ENCODE data around the gene FTO.

FTO gene

DNA sequence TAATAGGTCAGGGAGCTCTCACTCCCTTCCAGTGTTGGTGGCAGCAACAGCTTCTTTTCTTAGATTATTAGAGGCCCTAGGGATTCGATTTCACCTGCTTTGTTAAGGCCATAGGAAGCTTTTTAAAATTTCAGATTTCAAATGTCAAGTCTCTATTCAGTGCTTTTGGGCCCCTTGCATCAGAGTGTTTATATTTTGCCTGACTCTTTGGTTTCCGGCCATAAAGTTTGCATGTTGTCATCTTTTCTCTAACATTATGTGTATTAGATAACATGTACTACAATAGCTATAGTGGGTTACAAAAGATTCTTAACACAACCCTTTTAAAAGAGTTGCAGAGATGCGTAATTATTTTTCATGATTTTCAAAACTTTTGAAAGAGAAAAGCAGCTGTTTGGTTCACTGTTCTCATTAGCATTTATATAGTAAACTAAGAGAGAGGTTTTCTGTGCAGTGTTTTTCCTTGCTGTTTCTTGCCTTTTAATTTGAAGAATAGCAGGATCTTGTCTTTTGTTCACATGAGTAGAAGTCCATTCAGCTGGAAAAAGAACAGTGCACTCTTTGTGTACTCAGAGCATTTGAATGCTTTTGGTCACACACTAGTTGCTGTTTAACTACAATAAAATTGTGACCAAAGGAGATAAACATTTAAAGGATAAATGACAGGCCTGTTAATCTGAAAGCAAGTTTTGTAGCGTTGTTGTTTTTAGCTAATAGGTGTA is 52.5 kb downstream of the FTO start:
- DNase-seq: no peak

DNA sequence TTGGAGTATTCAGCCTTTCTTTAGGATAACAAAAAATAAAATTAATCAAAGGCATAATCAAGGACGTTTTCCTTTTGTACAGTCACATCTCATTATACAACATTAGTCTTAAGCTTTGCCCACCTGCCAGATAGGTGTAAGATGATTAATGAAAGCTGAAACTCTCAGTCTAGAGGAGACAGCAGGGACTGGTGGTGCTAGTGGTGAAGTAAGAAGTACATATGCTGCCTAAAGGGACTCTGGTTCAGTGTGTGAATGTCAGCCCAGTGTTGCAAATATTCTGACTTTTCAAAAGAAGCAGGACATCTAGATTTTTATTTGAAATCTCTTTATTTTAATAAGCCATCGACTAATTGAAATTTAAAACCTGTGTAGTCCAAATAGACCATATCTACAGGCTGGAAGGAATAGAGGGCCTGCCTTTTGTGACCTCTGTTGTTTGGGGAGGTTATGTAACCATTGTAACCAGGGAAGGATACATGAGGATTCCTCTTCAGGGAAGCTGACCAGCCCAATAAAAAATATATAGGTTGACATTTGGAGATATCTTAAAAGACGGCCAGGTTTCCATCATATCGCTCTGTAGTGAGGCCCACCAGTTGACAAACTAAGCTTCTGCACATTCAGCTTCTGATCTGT is 54.1 kb downstream of the FTO start:
- no peak for DNase-seq

DNA sequence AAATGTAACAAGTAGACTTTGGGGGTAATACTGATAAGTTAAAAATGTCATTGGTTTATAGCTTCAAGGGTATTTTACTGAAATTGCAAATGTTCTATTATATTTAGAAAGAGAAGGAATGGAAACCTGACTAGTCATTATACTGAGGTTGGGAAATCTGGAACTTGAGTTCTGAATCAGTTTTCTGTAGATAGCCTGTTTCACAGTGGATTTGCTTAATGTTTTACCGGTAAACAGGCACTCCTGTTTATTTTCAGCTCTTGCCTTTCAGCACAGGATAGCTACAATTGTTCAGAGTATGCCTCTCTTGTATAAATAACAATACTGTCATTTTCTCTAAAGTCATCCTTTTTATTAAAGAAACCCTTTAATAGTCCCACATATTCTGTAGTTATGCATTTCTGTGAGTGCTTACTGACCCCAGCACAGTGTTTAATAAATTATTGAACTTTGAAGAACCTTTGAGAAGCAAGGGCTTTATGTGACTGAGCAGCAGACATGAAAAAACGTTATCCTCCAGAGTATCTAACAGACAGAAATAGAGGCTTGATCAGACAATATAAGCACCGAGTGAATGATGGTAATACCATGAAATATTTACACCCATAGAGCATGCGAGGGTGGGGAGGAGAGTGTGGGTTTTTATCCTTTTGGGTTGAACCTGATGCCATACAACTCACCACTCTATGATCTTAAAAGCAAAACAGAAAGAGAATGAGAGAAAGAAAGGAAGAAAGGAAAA is 58.2 kb downstream of the FTO start:
- DNase-seq: no peak

DNA sequence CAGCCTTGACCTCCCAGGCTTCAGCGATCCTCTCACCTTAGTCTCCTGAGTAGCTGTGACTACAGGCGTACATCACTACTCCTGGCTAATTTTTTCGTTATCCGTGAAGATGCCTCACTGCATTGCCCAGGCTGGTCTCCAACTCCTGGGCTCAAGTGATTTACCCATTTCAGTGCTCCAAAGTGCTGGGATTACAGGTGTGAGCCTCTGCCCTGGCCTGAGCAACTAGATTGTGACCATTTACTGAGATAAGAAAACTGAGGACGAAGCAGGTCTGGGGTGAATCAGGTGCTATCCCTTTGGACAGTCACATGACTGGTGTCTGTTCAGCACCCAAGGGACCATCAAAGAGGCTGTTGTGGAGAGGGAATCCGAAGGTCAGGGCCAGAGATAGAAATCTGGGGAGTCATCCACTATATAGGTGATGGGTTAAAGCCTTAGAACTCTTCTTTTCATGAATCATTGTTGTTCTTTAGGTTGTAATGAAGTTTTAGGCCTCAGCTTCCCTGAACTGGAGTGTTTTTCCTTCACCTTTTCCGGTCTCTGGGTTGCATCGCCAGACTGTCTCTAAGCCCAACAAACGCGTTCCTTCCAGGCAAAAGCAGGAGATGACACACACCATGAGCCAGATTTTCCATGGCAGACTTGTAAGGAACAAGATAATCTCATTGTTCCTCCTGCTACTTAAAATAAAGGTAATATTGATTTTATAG is 62.5 kb downstream of the FTO start:
- DNase-seq: no peak

DNA sequence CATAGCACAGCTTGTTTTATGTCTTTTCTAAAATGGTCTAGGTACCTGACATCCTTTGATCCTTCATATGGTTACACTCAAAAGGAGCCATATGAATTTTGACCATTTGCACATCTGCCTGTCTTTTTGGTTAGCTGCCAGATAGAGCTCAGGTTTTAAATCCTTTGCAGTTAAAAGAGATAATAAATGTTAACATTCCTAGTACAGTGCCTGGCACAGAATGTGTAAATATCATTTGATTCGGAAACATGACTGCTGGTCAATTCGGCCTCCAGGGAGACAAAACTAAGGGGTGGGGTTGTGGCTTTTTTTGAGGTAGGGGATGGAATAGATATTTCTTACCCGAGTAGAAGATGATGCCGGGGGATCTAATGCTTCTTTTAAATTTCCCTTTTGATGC is 64.2 kb downstream of the FTO start:
- DNase-seq: no peak

DNA sequence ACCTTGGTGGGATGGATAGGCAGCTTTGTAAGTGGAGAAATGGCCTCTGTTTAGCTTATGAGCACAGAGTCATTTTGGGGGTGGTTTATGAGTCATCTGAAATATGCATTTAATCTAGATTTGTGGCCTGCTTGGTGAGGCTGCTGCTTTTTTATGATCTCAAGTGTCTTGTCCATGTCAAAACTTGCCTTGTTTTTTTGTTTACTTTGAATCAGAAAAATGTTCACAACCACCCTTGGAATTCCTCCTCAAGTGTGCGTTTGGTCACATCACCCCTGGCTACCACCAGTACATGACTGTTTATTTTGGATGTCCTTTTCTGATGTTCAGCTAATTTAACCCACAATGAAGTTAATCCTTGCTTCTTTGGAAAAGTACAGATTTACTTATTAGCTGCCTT is 64.6 kb downstream of the FTO start:
- DNase-seq: no peak

DNA sequence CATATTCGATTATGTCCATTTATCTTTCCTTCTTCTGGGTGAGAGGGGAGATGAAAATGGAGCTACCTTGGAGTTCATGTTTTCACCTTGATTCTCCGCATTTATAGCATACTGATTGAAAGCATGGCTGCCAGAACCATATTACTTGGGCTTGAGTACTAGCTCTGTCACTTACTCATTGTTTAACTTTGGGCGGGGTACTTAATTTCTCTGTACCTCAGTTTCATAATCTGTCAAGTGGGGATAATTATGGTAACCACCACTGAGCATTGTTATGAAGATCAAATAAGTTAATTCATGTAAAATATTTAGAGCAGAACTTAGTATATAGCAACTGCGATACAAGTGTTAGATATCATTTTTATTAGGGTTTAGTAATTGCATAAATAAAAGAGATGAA is 65.2 kb downstream of the FTO start:
- DNase-seq: no peak

DNA sequence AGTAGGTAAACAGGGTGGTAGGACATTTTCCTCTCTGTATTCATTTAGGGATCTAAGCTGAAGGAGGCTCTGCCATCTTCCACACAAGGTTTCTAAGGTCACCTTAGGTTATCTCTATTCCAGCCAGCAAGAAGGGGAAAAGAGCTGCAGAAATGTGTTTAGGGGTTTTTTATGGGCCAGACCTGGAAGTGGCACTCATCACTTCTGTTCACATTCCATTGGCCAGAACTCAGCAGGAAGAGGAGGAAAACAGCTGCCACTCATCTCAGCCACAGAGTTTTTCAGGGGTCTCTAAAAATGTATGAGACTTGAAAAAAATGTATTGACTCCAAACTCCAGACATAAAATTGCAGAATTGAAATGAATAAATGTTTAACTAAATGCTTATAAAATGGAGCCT is 65.8 kb downstream of the FTO start:
- DNase-seq: no peak

DNA sequence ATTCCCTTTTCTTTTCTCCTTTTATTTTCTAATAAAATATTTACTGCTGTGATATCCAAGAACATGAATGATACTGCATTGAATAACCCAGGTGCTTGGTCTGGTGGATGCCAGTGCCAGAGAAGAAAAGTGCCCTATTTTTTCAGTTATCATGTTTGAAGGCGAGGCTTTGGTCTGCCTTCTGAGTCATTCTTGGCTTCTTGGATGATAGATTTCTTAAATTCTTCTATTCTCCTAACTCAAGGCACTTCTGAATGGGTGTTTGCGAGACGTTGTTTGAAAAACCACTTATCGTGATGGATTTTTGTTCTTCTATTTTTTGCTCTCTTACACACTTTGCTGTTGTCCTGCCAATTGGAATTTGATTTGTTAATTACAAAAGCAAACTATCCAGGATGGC is 66.7 kb downstream of the FTO start:
- DNase-seq: no peak

DNA sequence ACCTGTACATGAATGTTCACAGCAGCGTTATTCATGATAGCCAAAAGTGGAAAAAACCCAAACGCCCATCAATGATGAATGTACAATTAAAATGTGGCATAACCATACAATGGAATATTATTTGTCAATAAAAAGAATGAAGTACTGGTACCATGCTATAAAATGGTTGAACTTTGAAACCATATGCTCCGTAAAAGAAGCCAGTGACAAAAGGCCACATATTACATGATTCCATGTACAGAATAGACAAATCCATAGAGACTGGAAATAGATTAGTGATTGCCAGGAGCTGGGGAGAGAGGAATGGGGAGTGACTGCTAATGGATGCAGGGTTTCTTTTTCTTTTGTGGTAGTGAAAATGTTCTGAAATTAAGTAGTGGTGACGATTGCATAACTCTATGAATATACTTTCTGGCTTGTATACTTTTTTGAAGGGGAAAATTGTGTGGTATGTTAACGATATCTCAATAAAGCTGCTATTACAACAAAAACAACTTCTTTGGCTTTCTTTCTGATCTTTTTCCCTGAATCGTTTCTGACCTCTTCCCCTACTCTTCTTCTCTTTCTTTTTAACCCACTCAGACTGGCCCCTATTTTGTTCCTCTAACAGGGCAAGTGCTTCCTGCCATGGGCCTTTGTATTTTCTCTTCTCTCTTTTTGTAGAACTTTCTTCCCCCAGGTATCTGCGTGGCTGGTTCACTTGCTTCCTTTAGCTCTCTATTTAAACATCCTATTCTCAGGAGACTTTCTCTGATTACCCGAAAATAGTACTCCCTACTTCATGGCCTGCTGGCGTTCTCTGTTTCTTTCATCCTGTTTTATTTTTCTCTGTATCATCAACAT is 67.9 kb downstream of the FTO start:
- no peak for DNase-seq

DNA sequence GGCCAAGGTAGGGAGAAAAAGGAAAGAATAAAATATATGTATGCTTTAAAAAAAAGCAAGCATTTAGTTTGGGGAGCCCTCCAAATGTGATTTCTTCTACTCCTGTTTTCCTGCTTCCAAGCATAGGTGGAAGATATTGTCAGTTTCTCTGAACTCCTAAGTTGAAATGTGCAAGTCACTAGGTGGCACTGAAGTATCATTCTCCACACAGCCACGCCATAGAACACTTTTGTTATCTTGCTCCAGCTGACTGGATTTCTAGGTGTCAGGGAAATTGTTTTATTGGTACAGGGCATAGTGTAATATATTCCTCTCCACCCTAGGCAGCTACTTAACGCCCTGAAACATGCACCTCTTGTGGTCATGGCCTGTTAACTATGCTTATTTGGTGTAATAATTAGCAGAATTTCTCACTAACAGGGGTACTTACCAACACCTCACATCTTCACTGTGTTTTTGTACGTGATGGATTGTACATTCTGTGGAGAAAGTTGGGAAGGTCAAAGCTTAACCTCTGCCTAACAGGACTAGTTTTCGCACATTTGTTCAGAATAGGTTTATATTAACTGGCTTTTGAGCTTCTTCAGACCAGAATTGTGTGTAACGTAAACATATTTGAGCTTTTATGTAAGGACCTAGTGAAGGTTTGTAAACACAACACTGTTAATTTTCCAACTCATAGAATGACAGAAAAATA is 69.3 kb downstream of the FTO start:
- DNase-seq: no peak

DNA sequence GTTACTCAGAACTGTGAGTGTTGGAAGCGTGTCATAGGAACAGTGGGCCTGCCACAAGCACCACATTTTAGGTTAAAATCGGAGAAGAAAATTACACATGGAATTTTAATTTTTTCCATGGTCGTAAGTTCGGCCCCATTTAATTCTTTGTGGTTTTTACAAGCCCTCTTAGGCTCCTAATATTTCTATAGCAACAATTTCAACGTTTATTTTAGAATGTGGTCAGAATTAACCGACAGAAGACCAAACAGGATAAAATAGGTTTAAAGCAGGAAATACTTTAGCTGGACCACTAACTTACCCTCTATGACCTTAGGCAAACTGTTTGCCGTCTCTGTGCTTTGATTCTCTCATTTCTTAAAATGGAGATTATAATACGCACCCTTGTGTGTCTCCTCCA is 69.9 kb downstream of the FTO start:
- DNase-seq: no peak

DNA sequence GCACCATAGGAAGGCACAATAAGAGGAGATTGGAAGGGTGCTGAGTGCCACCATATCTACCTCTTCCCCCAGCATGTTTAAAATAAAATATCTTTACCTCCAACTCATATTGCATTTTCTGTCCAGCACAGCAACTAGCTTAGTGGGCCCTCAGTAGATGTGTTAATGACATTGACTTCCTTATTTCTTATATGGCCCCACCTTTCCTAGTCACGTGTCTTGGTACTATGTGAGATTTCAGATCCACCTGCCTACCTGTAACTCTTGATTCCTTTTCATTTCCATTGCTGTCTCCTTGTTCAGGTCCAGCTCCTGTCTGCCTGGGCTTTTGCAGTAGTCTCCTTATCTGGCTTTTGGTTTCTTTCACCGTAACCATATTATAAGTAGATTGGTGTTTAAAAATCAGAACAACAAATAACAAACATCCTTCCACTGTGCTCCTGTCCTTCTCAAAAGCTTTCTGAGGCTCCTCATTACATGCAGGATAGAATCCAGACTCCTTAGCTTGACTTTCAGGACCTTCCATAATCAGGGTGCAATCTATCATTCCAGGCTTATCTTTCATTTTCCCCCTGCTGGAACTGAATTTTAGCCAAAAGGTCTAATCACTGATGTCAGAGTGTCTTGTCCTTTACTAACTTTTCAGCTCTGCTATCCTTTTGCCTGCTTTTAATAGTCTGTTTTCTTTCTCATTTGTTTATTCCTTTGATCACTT is 71.3 kb downstream of the FTO start:
- DNase-seq: no peak

DNA sequence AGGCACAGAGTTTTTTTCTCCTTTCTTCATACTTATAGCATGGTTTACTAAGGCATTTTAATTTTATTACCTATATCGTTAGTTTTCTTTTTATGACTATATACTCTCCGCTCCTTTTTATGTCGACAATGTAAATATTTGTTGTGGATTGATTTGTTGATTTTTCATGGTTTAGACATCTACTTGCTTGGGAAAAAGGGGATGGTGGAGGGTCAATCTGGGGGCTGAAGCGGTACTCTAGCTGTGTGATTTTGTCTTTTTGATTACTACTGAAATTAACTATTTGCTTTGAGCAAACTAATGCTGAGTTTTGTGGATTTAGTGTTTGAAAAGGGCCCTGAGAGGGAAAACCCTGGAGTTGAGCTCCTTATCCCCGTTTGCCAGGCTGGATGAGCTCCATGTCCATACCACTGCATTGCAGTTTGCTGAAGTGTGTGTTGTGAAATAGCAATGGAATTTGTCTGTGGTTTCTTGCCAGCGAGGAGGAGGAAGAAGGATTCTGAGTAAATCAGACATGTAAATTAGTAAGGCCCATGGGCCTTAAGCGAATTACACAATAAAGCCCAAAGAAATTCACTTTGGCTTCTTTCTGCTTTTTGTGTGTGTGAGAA is 72.0 kb downstream of the FTO start:
- no peak for DNase-seq

DNA sequence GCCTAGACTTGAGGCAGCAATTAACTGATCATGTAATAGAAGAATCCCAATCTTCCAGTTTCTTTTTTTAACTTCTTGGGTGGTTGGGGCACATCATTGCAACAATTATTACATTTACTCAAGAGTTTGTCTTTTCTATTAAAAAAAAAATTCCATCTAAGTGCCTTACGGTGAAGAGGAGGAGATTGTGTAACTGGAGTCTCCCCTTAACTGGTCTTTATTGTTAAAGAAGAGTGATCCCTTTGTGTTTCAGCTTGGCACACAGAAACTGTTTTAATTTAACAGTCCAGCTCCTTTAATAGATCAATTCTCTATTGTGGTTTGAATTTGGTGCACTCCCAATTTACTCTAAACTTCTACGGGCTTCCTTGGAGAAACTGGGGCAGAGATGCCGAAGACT is 75.2 kb downstream of the FTO start:
- DNase-seq: no peak

DNA sequence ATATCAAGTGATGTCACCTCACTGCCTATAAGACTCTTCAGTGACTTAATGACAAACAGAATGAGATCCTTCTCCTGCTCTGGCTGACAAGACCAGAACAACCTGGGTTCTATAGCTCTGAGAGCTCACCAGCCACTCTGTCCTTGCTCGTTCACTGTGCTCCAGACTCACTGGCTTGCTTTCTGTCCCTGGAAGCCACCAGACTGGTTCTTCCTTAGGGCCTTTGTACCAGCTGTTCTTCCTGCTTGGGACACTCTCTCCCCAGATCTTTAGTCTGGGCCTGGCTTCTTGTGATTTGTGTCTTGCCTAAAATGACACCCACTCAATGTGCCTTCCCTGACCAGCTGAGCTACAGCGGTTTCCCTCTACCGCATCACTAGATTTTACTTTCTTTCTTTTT is 76.1 kb downstream of the FTO start:
- DNase-seq: no peak

DNA sequence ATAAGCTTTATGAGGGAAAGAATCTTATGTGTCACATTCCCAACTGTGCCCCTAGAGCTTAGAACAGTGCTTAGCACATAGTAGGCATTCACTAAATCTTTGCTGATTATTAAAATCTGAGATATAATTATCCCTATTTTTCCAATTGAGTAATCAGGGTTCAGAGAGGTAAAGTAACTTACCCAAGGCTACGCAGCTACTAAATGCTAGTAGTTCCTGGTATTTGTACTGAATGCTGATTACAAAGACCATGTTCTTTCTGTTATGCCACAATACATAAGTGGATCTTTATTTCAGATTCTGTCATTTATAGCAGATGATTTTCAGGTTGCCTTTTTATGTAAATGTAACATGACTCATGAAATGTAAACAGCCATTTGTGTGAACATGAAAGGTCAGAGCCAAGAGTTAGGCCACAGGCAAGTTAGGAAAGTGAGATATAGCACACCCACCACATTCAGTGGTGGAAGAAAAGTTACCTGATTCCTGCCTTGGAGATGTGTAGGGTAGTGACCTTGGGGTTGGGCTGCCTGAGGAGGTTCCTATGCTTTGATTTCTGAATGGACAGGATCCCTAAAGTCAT is 77.2 kb downstream of the FTO start:
- DNase-seq: no peak

DNA sequence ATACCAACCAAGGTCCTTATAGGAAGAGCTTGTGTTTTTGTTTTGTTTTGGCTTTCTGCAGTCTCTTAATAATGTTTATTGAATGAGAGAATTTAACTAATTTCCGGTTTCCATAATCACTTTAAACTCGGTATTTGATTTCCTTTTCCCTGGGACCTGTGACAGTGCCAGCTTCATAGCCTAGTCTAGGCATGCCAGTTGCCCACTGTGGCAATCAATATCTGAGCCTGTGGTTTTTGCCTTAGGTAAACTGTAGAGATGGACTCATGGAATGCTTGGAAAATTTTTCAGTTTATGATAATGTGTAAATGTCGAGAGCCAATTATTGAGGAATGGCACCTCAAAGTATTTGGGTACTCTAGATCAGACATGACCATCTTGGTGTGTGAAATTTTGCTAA is 78.2 kb downstream of the FTO start:
- no peak for DNase-seq

DNA sequence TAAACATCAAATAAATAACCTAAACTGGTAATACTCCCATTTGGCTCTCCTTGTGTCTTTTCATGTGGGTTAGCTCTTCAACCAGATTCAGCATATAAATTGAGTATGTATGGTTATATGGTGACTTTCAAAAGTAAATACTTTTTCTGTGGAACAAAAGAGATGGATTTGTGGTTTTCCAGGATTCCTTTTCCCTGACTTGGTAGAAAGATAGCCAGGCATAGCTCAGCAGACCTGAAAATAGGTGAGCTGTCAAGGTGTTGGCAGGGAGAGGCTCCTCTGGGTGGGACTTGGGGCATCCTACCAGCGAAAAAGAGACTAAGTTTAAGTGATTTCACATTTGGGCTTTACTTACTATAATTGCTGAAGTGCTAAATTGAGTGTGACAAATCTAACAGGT is 80.3 kb downstream of the FTO start:
- no peak for DNase-seq

DNA sequence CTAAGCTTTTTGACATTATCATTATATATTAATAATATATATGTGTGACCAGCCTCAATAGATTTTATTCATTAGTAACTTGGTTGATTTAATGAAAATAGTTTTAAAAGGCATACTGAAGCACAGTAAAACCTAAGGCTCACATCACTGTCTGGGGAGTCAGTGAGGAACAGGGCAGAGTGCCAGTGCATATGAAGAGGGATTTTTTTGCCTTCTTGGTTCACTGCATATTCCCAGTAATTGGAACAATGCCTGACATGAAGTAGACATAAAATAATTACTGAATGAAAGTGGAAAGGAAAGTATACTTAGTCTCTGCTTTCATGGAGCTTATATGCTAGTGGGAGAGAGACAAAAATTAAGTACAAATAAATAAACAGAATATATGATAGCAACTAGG is 81.1 kb downstream of the FTO start:
- no peak for DNase-seq

DNA sequence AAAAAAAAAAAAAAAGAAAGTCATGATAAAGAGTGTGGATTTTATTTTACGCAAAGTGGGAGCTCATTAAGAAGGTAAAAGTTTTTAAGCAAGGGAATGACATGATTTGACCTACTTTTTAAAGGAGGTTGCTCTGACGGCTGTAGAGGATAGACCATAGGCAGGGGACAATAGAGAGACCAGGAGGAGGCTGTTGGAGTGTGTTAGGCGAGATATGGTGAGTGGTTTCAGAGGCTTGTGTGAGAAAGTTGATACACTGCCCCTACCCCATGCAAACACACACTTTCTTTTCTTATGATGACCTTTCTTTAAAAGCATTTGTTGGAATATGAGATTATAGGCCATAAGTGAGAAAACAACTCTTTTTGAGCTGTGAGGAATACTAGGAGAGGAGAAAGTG is 82.0 kb downstream of the FTO start:
- DNase-seq: no peak

Data from NCI-H187 treated with DMSO at 0.1 percent for 48 hours (cell line).